HEK293T (cell line): ENCODE results near the gene EVC2.

Experiments
- ELF4 ChIP-seq: fragments of 450-650 bp; IDR thresholded peaks from 2 replicates; pipeline ENCODE4 v1.6.1; 2017; ENCODE audit warnings: antibody characterized with exemption
- FOXA1 ChIP-seq: fragments of 450-650 bp; IDR thresholded peaks from 2 replicates; pipeline ENCODE4 v1.6.1; 2016; ENCODE audit warnings: mild to moderate bottlenecking
- FOXK2 ChIP-seq: fragments of 450-650 bp; IDR thresholded peaks from 2 replicates; pipeline ENCODE4 v1.6.1; 2016; ENCODE audit warnings: mild to moderate bottlenecking
- FOXM1 ChIP-seq: fragments of 450-650 bp; IDR thresholded peaks from 2 replicates; pipeline ENCODE4 v1.6.1; 2017; ENCODE audit warnings: mild to moderate bottlenecking, borderline replicate concordance
- L3MBTL2 ChIP-seq: fragments of 450-650 bp; conservative IDR thresholded peaks from 2 replicates; pipeline ENCODE4 v1.6.1; 2016; ENCODE audit warnings: mild to moderate bottlenecking
- SP1 ChIP-seq: fragments of 450-650 bp; IDR thresholded peaks from 2 replicates; pipeline ENCODE4 v1.6.1; 2017
- SUZ12 ChIP-seq: fragments of 450-650 bp; IDR thresholded peaks from 2 replicates; pipeline ENCODE4 v1.6.1; 2016; ENCODE audit warnings: mild to moderate bottlenecking
- TARDBP ChIP-seq: fragments of 450-650 bp; IDR thresholded peaks from 2 replicates; pipeline ENCODE4 v1.6.1; 2016
- ZNF384 ChIP-seq: fragments of 450-650 bp; IDR thresholded peaks from 2 replicates; pipeline ENCODE4 v1.6.1; 2016
- TF ChIP-seq, protein P1 (sequence below): fragments of 450-650 bp; IDR thresholded peaks from 2 replicates; pipeline ENCODE4 v1.6.1; 2016

DNA sequence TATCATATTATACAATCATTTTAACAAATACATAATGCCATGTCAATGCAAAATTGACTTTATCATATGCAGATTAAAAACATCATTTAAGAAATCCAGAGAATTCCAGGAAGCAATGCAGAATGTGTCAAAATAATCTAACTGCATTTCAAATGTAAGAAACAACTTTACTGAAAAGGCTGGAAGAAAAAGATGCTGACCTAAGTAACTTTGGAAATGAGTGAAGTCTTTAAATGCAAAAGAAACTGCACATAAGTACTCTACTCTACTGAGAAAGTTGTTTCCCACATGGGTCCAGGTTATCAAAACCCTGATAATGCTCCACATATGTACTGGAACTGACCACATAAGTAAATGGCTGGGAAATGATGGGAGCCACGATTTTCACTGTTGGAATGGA lies 149.9 kb downstream of the EVC2 start:
- TF ChIP-seq FOXM1 (no peak), FOXK2 (no peak), SP1 (no peak), TARDBP (no peak), ELF4 (no peak), SUZ12 (no peak), FOXA1 (no peak), L3MBTL2 (no peak), ZNF384 (no peak)
- TF ChIP-seq, protein P1, sequence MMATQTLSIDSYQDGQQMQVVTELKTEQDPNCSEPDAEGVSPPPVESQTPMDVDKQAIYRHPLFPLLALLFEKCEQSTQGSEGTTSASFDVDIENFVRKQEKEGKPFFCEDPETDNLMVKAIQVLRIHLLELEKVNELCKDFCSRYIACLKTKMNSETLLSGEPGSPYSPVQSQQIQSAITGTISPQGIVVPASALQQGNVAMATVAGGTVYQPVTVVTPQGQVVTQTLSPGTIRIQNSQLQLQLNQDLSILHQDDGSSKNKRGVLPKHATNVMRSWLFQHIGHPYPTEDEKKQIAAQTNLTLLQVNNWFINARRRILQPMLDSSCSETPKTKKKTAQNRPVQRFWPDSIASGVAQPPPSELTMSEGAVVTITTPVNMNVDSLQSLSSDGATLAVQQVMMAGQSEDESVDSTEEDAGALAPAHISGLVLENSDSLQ, result no peak
